Measurements from ENCODE around the gene BTK.
"Not testable (repeated sequence)": the region's sequence is repeated elsewhere in the genome, so short reads cannot be mapped to it uniquely, and the experiment has no call there.

Gene BTK

DNA sequence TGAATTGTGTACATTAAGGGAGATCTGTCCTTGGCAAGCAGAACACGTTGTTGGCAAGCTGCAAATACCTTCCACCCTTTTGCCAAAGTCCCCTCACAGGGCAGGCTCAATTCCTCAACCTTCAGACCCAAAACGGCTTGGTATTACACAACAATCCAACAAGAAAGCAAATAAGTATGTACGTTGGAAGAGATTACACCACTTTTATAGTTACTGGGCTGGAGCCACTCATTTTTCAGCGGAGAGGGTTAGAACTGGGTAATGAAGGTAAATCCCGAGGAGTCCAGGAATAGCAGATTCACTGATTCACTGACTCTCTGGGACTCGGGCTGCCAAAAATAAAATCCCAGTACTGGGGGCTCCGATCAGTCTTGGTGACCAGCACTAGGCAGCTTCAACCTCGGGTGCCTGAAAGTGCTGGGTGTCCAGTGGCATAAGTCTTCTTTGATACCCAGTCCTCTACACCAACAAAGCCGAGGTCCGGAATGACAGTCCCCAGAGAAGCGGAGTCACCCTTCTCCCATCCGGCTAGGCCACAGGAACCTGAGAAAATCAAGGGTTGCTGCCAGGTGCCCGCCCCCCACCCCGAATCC lies 38.0 kb downstream of the BTK start:
- DNase-seq (ENCODE audit: low spot score): no peak
- FAIRE-seq: no peak

DNA sequence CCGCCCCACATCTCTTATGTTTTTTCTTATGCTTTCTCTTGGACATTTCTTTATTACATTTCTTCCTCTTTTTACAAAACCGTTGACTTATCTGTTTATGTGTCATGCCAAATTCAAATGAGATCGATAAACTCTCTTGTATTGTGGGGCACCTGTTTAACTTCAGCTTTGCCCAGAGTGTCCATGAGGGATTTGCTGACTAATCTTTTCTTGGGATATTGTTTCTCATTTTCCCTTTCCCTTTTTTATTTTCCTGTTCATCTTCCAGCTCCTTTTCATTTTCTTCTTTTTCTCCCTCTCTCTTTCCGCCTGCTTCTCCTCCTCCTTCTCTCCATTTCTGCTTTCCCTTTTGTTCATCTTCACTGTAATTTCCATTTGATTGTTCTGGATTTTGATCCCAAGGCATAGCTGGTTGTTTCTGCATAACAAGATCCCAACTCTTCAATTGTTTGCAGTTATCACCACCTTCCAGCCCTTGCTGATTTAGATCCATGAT lies 48.2 kb downstream of the BTK start:
- FAIRE-seq (no peak), DNase-seq (ENCODE audit: low spot score) (no peak)

DNA sequence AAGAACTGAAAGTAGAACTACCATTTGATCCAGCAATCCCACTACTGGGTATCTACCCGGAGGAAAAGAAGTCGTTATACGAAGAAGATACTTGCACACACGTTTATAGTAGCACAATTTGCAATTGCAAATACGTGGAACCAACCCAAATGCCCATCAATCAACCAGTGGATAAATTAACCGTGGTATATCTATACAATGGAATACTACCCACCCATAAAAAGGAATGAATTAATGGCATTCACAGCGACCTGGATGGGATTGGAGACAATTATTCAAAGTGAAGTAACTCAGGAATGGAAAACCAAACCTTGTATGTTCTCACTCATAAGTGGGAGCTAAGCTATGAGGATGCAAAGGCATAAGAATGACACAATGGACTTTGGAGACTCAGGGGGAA lies 51.7 kb downstream of the BTK start:
- not testable (repeated sequence) for DNase-seq (ENCODE audit: low spot score)

DNA sequence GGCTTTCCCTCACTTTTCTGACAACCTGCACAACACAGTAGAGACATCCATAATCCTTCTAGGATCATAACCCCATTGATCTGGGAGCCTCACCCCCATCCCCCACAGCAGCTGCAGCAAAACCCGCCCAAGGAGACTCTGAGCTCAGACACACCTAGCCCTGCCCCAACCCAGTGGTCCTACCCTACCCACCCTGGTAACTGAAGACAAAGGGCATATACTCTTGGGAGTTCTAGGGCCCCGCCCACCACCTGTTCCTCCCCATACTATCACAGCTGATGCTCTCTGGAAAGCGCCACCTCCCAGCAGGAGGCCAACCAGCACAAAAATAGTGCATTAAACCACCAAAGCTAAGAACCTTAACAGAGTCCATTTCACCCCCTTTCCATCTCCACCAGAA lies 59.4 kb downstream of the BTK start:
- DNase-seq (ENCODE audit: low spot score); FAIRE-seq: not testable (repeated sequence)

More for the DNA sequence above, 51.7 kb downstream of the BTK start:
- FAIRE-seq: not testable (repeated sequence)

DNA sequence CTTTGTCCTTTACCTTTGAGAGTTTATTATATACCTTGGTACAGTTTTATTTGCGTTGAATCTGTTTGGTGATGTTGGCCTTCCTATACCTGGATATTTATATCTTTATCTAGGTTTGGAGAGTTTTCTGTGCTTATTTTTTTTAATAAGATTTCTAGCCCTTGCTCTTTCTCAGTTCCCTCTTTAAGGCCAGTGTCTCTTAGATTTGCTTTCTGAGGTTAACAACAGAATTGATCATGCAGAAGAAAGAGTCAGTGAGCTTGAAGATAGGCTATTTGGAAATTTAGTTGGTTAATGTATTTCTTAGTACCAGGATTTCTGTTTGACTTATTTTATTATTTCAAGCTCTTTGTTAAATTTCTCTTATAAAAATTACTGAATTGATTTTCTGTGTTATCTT lies 82.2 kb downstream of the BTK start:
- no peak for FAIRE-seq

More for the DNA sequence above, 82.2 kb downstream of the BTK start:
- DNase-seq (ENCODE audit: low spot score): no peak

Measured in urothelium cell line (cell line).